Measurements from ENCODE around the gene PHACTR1. TPM values are rescaled to one million over a fixed set of nuclear protein-coding genes. Genes with fewer than 3 reads are reported as not detected.

Gene PHACTR1
- total RNA-seq, 2 experiments from 2014 or later, result 1.3 to 2.3 TPM

DNA sequence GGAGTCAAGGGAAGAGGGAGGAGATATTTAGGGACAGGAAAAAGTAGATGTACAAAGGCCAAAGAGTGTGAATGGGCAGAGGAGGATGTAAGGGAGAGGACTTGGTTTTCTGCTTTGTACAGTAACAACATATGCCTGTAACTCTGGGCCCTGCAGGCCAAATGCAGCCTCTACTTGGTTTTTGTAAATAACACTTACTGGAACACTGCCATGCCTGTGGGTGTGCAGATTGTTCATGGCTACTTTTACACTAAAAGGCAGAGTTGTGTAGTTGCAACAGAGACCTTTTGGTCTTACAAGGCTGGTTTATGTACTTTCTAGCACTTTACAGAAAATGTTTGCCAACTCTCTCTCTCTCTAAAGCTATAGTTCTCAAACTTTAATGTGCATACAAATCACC, 157.1 kb downstream of the PHACTR1 start:
- POLR2A ChIA-PET, result no interaction called here
- no peak overlapping the region for H3K27ac Mint-ChIP-seq
- no peak overlapping the region for H3K27ac ChIP-seq (ENCODE audit: low read depth in 1 of 2, low read length in 2 of 2)
- intact Hi-C loops (cut with DNase I, micrococcal nuclease), result no loop called here
- CTCF ChIA-PET, result no interaction called here
- H3K4me1 Mint-ChIP-seq (ENCODE audit: low read depth), result no peaks in the 10 kb centered on the region
- no peaks in the 10 kb centered on the region for H3K9me3 ChIP-seq (ENCODE audit: control insufficient read depth in 1 of 2, insufficient read depth in 1 of 2, low read length in 2 of 2)
- no peak for ATAC-seq (ENCODE audit: poor library complexity)
- no peak overlapping the region for H3K4me3 Mint-ChIP-seq
- peaks cover 15% of the 10 kb centered on the region for H3K27me3 Mint-ChIP-seq
- no peak overlapping the region for H3K4me3 ChIP-seq (ENCODE audit: low read length)
- no peaks in the 10 kb centered on the region for H3K36me3 ChIP-seq (ENCODE audit: insufficient read depth, low read length)
- H3K4me1 ChIP-seq (ENCODE audit: insufficient read depth, low read length), result no peaks in the 10 kb centered on the region
- H3K27me3 ChIP-seq (ENCODE audit: control insufficient read depth in 1 of 2, insufficient read depth in 2 of 2, low read length in 2 of 2), result no peaks in the 10 kb centered on the region
- no peaks in the 10 kb centered on the region for H3K9me3 Mint-ChIP-seq
- no peaks in the 10 kb centered on the region for H3K36me3 Mint-ChIP-seq (ENCODE audit: low read depth)
- TF ChIP-seq, protein P1, sequence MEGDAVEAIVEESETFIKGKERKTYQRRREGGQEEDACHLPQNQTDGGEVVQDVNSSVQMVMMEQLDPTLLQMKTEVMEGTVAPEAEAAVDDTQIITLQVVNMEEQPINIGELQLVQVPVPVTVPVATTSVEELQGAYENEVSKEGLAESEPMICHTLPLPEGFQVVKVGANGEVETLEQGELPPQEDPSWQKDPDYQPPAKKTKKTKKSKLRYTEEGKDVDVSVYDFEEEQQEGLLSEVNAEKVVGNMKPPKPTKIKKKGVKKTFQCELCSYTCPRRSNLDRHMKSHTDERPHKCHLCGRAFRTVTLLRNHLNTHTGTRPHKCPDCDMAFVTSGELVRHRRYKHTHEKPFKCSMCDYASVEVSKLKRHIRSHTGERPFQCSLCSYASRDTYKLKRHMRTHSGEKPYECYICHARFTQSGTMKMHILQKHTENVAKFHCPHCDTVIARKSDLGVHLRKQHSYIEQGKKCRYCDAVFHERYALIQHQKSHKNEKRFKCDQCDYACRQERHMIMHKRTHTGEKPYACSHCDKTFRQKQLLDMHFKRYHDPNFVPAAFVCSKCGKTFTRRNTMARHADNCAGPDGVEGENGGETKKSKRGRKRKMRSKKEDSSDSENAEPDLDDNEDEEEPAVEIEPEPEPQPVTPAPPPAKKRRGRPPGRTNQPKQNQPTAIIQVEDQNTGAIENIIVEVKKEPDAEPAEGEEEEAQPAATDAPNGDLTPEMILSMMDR (IDR thresholded peaks at IDR 0.05), result no peak
- no peak for DNase-seq

DNA sequence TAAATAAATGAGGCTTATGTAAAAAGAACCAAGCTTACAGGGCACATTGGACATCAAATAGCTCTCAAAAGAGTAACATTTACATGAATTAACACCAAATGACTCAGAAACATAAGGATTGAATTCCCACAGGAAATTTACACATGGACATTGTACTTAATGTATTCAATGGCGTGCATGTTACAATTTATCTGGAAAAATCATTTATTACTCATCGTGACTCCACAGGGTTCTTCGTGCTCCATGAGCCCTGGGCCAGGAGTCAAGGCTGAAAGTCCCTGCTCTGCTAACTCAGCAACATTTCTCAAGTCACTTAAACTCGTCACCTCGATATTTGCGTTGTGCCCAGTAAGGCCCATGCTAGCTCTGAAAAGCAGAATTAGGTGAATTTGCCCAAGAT, 158.5 kb downstream of the PHACTR1 start:
- DNase-seq (no peak), ATAC-seq (ENCODE audit: poor library complexity) (no peak)
- intact Hi-C loops (cut with DNase I, micrococcal nuclease), result no loop called here
- Mint-ChIP-seq H3K27me3 (peaks cover 20% of the 10 kb centered on the region), H3K27ac (no peak overlapping the region), H3K4me1 (ENCODE audit: low read depth) (no peaks in the 10 kb centered on the region), H3K36me3 (ENCODE audit: low read depth) (no peaks in the 10 kb centered on the region), H3K4me3 (no peak overlapping the region), H3K9me3 (no peaks in the 10 kb centered on the region)
- TF ChIP-seq, protein P1 (IDR thresholded peaks at IDR 0.05), result no peak
- no peaks in the 10 kb centered on the region for H3K4me1 ChIP-seq (ENCODE audit: insufficient read depth, low read length)
- peaks cover 0 to 1% of the 10 kb centered on the region in 2 experiments for H3K27me3 ChIP-seq (ENCODE audit: control insufficient read depth in 1 of 2, insufficient read depth in 2 of 2, low read length in 2 of 2)
- H3K36me3 ChIP-seq (ENCODE audit: insufficient read depth, low read length), result no peaks in the 10 kb centered on the region
- POLR2A ChIA-PET, result no interaction called here
- CTCF ChIA-PET, result no interaction called here
- no peak overlapping the region for H3K27ac ChIP-seq (ENCODE audit: low read depth in 1 of 2, low read length in 2 of 2)
- H3K4me3 ChIP-seq (ENCODE audit: low read length), result no peak overlapping the region
- no peaks in the 10 kb centered on the region for H3K9me3 ChIP-seq (ENCODE audit: control insufficient read depth in 1 of 2, insufficient read depth in 1 of 2, low read length in 2 of 2)

DNA sequence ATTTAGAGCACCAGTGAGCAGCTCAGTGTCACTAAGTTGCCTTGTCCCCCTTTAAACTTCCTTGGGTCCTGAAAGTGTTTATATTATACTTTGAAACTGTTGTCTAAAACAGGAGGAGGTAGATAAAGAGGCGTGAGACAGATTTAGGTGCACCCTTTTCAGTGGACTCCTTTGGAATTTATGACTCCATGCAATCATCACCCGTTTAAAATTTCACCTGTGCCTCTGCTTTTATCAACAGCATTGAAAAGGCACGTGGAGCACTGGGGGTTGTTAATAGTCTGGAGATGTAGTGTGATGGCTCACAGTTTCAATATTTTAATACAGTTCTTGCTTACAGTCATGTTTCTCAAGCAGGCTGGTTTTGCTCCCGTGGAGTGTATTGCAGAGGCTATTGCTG, 162.2 kb downstream of the PHACTR1 start:
- DNase-seq (no peak), ATAC-seq (ENCODE audit: poor library complexity) (no peak)
- TF ChIP-seq, protein P1 (IDR thresholded peaks at IDR 0.05), result no peak
- Mint-ChIP-seq H3K9me3 (no peaks in the 10 kb centered on the region), H3K27me3 (peaks cover 12% of the 10 kb centered on the region), H3K4me1 (ENCODE audit: low read depth) (no peaks in the 10 kb centered on the region), H3K27ac (no peak overlapping the region), H3K4me3 (no peak overlapping the region), H3K36me3 (ENCODE audit: low read depth) (no peaks in the 10 kb centered on the region)
- Histone ChIP-seq H3K9me3 (ENCODE audit: control insufficient read depth in 1 of 2, insufficient read depth in 1 of 2, low read length in 2 of 2) (no peaks in the 10 kb centered on the region), H3K4me3 (ENCODE audit: low read length) (no peak overlapping the region), H3K27ac (ENCODE audit: low read depth in 1 of 2, low read length in 2 of 2) (no peak overlapping the region), H3K4me1 (ENCODE audit: insufficient read depth, low read length) (no peaks in the 10 kb centered on the region), H3K36me3 (ENCODE audit: insufficient read depth, low read length) (no peaks in the 10 kb centered on the region), H3K27me3 (ENCODE audit: control insufficient read depth in 1 of 2, insufficient read depth in 2 of 2, low read length in 2 of 2) (peaks cover 0 to 12% of the 10 kb centered on the region in 2 experiments)
- POLR2A ChIA-PET, result no interaction called here
- CTCF ChIA-PET, result no interaction called here
- intact Hi-C loops (cut with DNase I, micrococcal nuclease), result no loop called here

Measured in CD4-positive, alpha-beta T cell (primary cell).